T47D (cell line): ENCODE measurements around the gene ERBB3.
A peak's percentile ranks its signal among the peaks of the same experiment; 100 is the strongest.

Source experiments
- DNase-seq, 2 experiments: peaks; one replicate each; pipeline versions ENCODE4 v3.0.0 to v3.0.0-alpha.2; 2011 to 2012; ENCODE audit warnings: low read depth in 1 of 2, low spot score in 1 of 2
- JUND ChIP-seq: IDR thresholded peaks from 2 replicates; pipeline ENCODE4 v1.6.1; 2012; ENCODE audit warnings: low read depth
- in situ Hi-C: cut with HindIII; loops from 2 replicates; pipeline ENCODE4 v1.10.0; 2016; ENCODE audit warnings: low sequenced_read_pairs, low pct_unique_long_range_greater_than_20kb

ERBB3 gene

DNA sequence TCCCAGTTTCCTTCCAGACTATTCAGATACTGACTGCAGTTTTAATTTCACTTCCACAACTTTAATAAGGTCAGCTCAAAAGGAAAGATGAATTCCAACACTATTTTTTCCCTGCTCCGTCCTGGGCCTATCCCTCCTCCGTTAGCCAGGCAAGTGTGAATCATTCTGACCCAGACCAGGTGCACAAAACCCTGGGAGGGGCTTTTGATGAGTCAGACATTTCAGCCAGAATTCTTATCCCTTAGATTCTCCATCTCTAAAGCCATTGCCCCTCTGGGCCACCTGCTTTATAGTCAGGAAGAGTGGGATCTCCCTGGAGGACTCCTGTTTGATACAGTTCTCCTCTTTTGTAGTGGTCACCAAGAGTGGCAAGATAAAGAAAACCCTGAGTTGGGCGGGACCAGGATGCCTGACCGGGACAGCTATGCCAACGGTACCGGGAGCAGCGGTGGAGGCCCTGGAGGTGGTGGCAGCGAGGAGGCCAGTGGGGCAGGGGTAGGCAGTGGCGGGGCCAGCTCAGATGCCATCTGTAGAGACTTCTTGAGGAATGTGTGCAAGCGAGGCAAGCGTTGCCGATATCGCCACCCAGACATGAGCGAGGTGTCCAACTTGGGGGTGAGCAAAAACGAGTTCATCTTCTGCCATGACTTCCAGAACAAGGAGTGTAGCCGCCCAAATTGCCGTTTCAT is 40.3 kb downstream of the ERBB3 start:
- DNase-seq, result no peak
- in situ Hi-C loops, result no loop called here
- no peak for TF ChIP-seq JUND

- DNase-seq, result no peak
- in situ Hi-C loops, result no loop called here
- no peak for TF ChIP-seq JUND
Observed at GRCh38 chr12:56121204-56121870, 41.4 kb downstream of the ERBB3 start.

DNA sequence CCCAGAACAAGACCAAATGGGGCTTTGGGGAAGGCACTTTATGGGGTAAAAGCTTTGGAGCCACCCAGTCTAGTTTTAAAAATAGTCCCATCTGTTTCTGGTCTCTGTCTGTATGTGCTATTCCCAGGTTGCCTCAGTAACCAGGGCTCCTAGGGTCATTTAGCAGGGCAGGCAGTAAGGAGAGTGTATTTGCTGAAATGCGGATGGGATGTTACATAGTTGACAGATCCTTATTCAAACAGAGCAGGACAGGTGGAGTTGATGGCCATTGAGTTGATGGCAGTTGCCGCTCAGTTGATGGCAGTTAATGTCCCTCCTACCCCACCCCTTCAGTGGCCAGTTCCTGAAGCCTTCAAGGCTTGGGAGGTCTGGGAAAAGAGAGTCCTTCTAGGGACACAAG is 42.7 kb downstream of the ERBB3 start:
- DNase-seq, result peak in 1 of 2 experiments; percentile 24
- in situ Hi-C loops, result no loop called here

DNA sequence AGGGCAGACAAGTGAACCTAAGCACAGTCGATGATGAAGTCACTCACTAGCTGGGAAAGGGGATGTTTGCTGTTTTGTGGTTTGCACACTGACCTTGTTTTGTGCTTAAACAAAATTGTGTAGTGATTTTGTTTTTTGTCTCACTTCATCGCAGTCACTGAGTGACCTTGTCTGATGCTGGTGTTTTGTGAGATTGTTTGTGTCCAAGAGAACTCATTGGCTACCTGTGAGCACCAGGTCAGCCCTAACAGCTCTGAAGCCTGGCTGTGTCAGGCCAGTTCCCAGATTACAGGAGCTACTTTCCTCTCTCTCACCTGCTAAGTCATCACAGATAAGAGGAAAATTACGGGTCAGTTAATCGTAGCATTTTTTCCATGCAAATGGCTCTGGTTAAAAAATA is 44.2 kb downstream of the ERBB3 start:
- in situ Hi-C loops, result no loop called here
- TF ChIP-seq JUND, result no peak
- no peak for DNase-seq

More for the DNA sequence above, 42.7 kb downstream of the ERBB3 start:
- no peak for TF ChIP-seq JUND

DNA sequence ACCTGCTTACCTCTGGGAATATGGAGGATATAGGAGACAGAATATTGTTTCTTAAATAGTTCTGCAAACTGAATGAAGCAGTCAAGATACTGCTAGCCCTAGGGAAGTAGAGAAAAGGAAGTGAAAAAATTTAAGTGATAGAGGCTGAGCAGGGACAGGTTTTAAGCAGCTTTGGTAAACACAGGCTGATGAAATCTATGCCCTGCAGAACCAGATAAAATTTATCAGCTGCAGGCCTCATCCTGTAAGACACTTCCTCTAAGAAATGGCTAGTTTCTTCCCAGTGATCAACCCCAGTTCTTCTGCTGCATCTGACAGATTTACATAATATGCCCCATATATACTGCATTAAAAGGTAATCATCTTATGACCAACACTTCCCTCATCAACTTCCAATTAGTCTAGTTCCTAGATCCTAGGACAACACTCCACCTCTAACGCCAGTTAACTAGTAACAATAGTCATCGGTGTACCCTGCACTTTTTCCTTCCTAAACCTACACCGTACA is 46.8 kb downstream of the ERBB3 start:
- in situ Hi-C loops, result no loop called here
- DNase-seq, result no peak
- no peak for TF ChIP-seq JUND

- no peak for DNase-seq
- in situ Hi-C loops, result no loop called here
Observed at GRCh38 chr12:56127485-56127887, 47.5 kb downstream of the ERBB3 start.

GRCh38 chr12:56127888-56128669 is 48.1 kb downstream of the ERBB3 start, which contains the start of gene ESYT1:
ESYT1 (plus strand) TSS chr12:56128267; CDS start chr12:56128320, 53 bp downstream.
- TF ChIP-seq JUND, result no peak
- in situ Hi-C loops, result no loop called here
- DNase-seq, result peak; percentile 96 to 100

More at GRCh38 chr12:56127485-56127887, 47.5 kb downstream of the ERBB3 start:
- no peak for TF ChIP-seq JUND

DNA sequence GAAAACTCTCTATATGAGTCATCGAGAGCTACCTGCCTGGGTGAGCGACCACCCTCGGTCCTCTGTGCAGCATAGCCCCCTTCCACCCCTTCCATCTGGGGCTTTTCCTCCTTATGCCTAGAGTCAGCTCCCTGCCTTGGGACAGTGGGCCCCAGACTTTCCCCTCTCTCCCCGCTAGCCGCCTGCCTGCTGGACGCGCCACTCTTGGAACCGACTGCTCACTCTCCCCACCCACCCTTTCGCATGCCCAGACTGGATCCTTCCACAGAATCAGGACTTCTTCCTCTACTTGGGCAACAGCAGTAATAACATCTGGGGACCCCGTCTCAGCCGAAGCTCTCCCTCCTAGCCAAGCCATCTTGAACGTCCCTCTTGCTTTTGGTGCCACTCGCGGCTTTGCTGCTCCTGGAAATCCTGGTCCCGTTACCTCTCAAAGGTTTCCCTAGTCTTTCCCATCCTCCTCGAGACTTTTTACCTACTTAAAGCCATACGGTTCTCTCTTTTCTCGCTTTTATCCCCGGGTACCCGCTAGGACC is 48.8 kb downstream of the ERBB3 start:
- in situ Hi-C loops, result no loop called here
- peak in 1 of 2 experiments; percentile 18 for DNase-seq
- TF ChIP-seq JUND, result no peak

DNA sequence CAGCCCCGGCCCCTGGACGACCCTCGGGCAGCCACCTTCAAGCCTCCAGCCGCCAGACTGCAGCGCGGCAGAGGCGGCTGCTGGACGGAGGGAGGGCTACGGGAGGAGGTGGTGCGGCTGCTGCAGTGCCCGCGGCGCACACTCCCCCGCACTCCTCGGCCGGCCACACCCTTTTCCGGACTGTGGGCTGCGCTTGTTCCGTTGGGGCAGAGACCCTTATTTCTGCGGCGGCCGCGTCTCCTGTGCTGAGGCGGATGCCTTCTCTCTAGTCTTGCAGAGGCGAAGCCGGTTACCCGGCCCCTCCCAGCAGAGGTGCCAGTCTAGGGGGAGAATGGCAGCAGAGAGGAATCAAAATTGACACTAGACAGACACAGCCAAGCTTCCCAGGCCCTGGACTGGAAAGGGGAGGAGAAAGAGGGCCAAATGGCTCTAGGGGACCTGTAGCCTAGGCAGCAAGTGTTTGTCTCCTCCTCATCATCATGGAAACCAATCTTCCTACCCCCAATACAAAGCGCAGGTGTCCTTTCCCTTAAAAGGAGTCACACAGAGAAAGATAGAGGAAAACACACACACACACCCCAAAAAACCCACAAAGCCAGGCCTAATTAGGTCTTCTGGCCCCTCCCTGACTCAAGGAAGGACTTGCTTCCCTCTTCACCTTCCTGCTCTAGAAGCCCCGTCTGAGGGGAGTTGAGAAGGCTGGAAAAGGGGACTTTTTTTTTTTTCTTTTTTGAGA is 49.4 kb downstream of the ERBB3 start:
- in situ Hi-C loops, result no loop called here
- TF ChIP-seq JUND, result no peak
- DNase-seq, result peak in 1 of 2 experiments; percentile 42

DNA sequence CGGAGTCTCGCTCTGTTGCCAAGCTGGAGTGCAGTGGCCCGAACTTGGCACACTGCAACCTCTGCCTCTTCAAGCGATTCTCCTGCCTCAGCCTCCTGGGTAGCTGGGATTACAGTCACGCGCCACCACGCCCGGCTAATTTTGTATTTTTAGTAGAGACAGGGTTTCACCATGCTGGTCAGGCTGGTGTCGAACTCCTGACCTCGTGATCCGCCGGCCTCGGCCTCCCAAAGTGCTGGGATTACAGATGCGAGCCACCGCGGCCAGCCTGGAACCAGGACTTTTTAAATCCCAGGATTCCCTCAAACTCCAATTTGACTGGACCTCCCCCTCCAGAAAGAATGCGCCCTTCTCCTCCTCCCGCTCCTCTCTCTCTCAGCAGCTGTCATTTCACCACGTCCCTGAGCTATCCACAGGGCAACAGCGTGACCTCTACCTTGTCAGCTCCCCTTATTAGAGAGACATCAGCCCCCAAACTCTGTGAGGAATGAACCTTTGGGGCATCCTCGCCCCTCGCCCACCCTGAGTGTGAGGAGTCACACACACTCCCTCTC is 50.1 kb downstream of the ERBB3 start:
- in situ Hi-C loops, result no loop called here
- no peak for DNase-seq
- no peak for TF ChIP-seq JUND

GRCh38 chr12:56130876-56131275 is 50.9 kb downstream of the ERBB3 start:
- no peak for TF ChIP-seq JUND
- in situ Hi-C loops, result no loop called here
- DNase-seq, result peak in 1 of 2 experiments; percentile 28

DNA sequence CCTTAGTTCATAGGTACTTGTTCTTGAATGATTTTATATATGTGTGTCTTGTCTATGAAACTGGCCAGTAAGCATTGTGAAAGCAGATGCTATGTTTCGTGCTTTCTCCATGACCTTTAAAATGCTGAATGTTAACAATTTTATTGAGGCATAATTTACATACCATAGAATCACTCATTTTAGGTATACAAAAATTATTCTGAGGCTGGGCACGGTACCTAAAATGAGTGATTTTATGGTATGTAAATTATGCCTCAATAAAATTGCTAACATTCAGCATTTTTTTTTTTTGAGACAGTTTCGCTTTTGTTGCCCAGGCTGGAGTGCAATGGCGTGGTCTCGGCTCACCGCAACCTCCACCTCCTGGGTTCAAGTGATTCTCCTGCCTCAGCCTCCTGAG is 54.9 kb downstream of the ERBB3 start:
- in situ Hi-C loops, result no loop called here
- DNase-seq, result no peak
- TF ChIP-seq JUND, result no peak
